ENCODE data around the gene SCN5A. TPM values are rescaled to one million over a fixed set of nuclear protein-coding genes. Genes with fewer than 3 reads are reported as not detected.

Gene SCN5A
- total RNA-seq, 1 experiment from 2014 or later = 0.16 TPM

GRCh38 chr3:38602576-38603250 is 46.8 kb downstream of the SCN5A start:
- Mint-ChIP-seq H3K4me3 (ENCODE audit: unreplicated experiment) (no peak overlapping the region), H3K36me3 (ENCODE audit: insufficient read depth, unreplicated experiment) (no peaks in the 10 kb centered on the region), H3K27me3 (ENCODE audit: insufficient read depth, unreplicated experiment) (peaks cover 20% of the 10 kb centered on the region), H3K9me3 (ENCODE audit: unreplicated experiment) (no peaks in the 10 kb centered on the region), H3K4me1 (ENCODE audit: low read depth, unreplicated experiment) (no peaks in the 10 kb centered on the region), H3K27ac (ENCODE audit: unreplicated experiment) (no peak overlapping the region)
- intact Hi-C loops (cut with micrococcal nuclease; ENCODE audit: unreplicated experiment) = no loop called here
- H3K4me1 ChIP-seq = no peaks in the 10 kb centered on the region
- no peak overlapping the region for H3K4me3 ChIP-seq (ENCODE audit: low read depth, low read length)
- ChIA-PET POLR2A (no interaction called here), CTCF (no interaction called here)
- H3K9me3 ChIP-seq = 0 out of 2 replicates have a peak, but pooled peaks cover 3% of the 10 kb centered on the region
- DNase-seq = no peak
- no peak for TF ChIP-seq CTCF (IDR thresholded peaks at IDR 0.05; ENCODE audit: insufficient read depth in 1 of 2, low read depth in 1 of 2, low read length in 1 of 2, severe bottlenecking in 1 of 2, unreplicated experiment in 1 of 2)
- BruUV-seq (replicated peaks) = no TSS peak
- no peaks in the 10 kb centered on the region for H3K36me3 ChIP-seq (ENCODE audit: control insufficient read depth, insufficient read depth, low read length)
- no peaks in the 10 kb centered on the region for H3K27me3 ChIP-seq (replicated peaks; ENCODE audit: control insufficient read depth, insufficient read depth, low read length)

GRCh38 chr3:38601956-38602550 is 47.4 kb downstream of the SCN5A start:
- Mint-ChIP-seq H3K27ac (ENCODE audit: unreplicated experiment) (no peak overlapping the region), H3K4me1 (ENCODE audit: low read depth, unreplicated experiment) (no peaks in the 10 kb centered on the region), H3K27me3 (ENCODE audit: insufficient read depth, unreplicated experiment) (peaks cover 22% of the 10 kb centered on the region), H3K9me3 (ENCODE audit: unreplicated experiment) (no peaks in the 10 kb centered on the region), H3K4me3 (ENCODE audit: unreplicated experiment) (no peak overlapping the region), H3K36me3 (ENCODE audit: insufficient read depth, unreplicated experiment) (no peaks in the 10 kb centered on the region)
- TF ChIP-seq CTCF (IDR thresholded peaks at IDR 0.05; ENCODE audit: insufficient read depth in 1 of 2, low read depth in 1 of 2, low read length in 1 of 2, severe bottlenecking in 1 of 2, unreplicated experiment in 1 of 2) = no peak
- intact Hi-C loops (cut with micrococcal nuclease; ENCODE audit: unreplicated experiment) = no loop called here
- ChIA-PET CTCF (no interaction called here), POLR2A (no interaction called here)
- H3K4me1 ChIP-seq = no peaks in the 10 kb centered on the region
- no TSS peak for BruUV-seq (replicated peaks)
- no peaks in the 10 kb centered on the region for H3K36me3 ChIP-seq (ENCODE audit: control insufficient read depth, insufficient read depth, low read length)
- no peaks in the 10 kb centered on the region for H3K27me3 ChIP-seq (replicated peaks; ENCODE audit: control insufficient read depth, insufficient read depth, low read length)
- H3K4me3 ChIP-seq (ENCODE audit: low read depth, low read length) = no peak overlapping the region
- no peak for DNase-seq
- 0 out of 2 replicates have a peak, but pooled peaks cover 3% of the 10 kb centered on the region for H3K9me3 ChIP-seq

GRCh38 chr3:38600551-38600950 is 48.9 kb downstream of the SCN5A start:
- intact Hi-C loops (cut with micrococcal nuclease; ENCODE audit: unreplicated experiment) = no loop called here
- Mint-ChIP-seq H3K9me3 (ENCODE audit: unreplicated experiment) (no peaks in the 10 kb centered on the region), H3K27ac (ENCODE audit: unreplicated experiment) (no peak overlapping the region), H3K27me3 (ENCODE audit: insufficient read depth, unreplicated experiment) (peaks cover 19% of the 10 kb centered on the region), H3K4me3 (ENCODE audit: unreplicated experiment) (no peak overlapping the region), H3K4me1 (ENCODE audit: low read depth, unreplicated experiment) (no peaks in the 10 kb centered on the region), H3K36me3 (ENCODE audit: insufficient read depth, unreplicated experiment) (no peaks in the 10 kb centered on the region)
- H3K36me3 ChIP-seq (ENCODE audit: control insufficient read depth, insufficient read depth, low read length) = no peaks in the 10 kb centered on the region
- ChIA-PET POLR2A (no interaction called here), CTCF (no interaction called here)
- H3K27me3 ChIP-seq (replicated peaks; ENCODE audit: control insufficient read depth, insufficient read depth, low read length) = no peaks in the 10 kb centered on the region
- no peak for TF ChIP-seq CTCF (IDR thresholded peaks at IDR 0.05; ENCODE audit: insufficient read depth in 1 of 2, low read depth in 1 of 2, low read length in 1 of 2, severe bottlenecking in 1 of 2, unreplicated experiment in 1 of 2)
- H3K9me3 ChIP-seq = 0 out of 2 replicates have a peak, but pooled peaks cover 3% of the 10 kb centered on the region
- no TSS peak for BruUV-seq (replicated peaks)
- no peak for DNase-seq
- no peaks in the 10 kb centered on the region for H3K4me1 ChIP-seq
- no peak overlapping the region for H3K4me3 ChIP-seq (ENCODE audit: low read depth, low read length)
